GM19240 (cell line): ENCODE results near the gene SPOCK3.
"Not testable (repeated sequence)": the region's sequence is repeated elsewhere in the genome, so short reads cannot be mapped to it uniquely, and the experiment has no call there.

ENCODE experiments used
- DNase-seq: peaks from one replicate; pipeline ENCODE4 v3.0.0; 2011; ENCODE audit warnings: low spot score; ENCODE audit not compliant: insufficient read length

SPOCK3 gene

DNA sequence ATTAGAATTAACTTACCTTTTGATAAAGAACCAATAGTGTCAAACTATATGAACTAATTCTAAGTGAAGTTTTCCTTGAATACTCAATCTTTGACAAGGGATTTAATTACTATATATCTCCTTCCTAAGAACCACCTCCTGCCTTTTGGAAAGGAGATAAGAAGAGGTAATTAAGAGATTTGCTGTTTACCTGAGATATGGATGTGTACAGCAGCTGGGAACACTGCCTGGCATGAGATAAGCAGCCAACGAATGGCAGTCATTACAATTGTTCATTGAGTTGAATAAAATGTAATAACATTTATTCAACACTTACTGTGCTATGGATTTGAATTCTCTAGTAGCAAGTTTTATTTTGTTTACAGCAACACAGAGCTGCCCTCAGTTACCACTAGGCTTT, 407.1 kb downstream of the SPOCK3 start:
- DNase-seq = no peak

DNA sequence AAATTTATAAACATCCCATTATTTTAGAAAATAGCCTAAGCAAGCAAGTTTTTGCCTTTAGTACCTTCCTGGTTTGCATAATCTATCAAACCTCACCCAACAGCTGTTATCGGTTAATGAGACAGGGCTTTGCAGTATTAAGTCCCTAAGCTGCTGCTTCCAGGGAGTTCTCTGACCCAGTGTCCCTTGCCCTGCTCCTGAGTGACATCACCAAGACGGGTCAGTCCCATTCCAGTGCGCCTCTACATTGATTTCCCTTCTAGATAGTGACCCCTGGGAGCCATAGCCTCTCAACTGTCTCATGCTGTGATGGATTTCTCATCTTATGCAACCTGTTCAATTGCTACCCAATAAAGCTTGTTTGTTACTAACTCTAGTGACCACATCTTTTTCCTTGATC, 410.4 kb downstream of the SPOCK3 start:
- no peak for DNase-seq

DNA sequence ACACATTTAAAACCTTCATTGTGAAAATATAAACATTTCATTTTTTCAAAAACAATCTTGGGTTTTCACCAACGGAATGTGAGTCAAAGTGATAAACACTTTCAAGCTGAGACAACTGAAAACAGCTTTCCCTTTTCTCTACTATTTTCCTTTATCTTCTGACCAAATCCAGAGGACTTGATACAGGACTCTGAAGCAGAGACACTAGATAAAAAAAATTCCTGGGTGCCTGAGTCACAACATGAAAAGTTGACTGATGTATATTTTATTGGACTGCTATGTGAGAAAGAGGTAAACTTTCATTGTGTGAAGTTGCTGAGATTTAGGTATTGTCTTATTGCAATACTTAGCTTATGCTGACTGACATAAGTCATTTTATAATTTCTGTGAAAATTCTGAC, 411.2 kb downstream of the SPOCK3 start:
- no peak for DNase-seq

DNA sequence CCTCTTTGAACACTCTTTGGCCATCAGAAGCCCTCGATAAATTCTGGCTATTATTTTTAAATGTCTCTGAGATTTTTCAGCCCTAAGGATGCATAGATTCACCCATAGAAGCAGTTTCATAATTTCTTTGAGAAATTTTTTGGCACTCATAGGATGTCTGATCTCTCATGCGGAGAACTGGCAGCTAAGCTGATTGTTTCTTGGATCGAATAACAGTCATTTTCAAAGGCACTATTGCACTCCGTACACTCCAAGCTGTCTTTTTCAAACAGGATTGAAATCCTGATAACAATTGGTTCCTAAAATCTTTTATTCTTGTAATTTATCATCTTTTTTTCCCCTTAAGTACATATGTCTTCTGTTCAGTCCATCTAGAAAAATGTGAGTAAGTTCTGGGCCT, 411.9 kb downstream of the SPOCK3 start:
- DNase-seq = no peak

DNA sequence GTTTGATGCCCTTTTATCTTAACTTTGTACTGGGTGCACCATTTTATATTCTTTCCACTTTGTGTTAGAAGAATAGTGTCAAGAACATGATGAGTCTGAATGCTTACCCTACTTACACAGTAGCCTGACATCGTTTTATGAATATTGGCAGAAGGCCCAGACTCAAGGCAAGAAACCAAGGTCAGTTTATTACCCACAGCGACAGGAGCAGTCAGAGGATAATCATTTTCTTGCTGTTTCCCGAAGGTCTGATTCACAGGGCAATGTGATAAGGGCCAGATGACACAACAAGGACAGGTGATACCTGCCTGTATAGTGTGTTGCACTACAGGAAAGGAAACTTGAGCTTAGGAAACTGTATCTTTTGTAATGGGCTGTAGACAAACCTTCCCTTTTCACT, 417.4 kb downstream of the SPOCK3 start:
- DNase-seq = no peak

DNA sequence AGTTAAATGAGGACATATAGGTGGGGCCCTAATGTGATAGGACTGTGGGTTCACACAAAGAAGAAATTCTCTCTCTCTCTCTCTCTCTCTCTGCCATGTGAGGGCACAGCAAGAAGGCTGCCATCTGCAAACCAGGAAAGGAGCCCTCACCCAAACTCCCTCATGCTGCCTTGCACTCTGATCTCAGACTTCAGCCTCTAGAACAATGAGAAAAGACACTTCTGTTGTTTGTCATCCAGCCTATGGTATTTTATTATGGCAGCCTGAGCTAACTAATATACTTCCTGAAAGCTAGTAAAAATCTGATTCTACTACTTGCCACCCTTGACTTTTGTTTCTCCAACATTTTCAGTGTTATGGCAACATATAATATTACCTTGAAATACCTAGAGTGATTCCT, 425.9 kb downstream of the SPOCK3 start:
- no peak for DNase-seq

DNA sequence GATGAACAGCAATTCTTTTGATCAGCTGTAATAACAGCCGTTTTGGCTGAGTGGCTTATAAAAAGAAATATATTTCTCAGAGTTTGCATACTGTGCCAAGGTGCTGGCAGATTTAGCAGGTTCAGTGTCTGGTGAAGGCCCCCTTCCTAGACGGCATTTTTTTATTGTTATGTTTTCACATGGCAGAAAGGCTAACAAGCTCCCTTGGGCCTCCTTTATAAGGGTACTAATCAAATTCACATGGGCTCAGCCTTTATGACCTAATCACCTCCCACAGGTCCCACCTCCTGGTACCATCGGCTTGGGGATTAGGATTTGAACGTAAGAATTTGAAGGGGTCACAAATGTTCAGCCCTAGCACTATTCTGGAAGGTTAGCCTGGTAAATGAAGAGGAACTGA, 431.9 kb downstream of the SPOCK3 start:
- DNase-seq = no peak

DNA sequence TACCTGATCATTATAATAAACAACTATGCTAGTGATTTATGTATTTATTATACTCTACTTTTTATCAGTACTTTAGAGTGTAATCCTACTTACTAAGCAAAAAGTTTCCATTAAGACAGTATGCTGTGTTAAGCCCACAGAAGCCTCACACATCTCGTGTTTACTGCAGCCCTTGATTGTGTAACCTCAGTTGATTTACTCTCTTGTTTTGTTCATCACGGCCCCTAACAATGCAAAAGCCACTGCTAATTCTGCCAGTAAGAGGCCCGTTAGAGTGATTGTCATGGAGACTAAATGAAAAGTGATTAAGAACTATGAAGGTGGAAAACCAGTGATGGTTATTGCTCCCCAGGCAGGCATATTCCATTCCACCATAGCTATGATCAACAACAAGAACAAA, 436.2 kb downstream of the SPOCK3 start:
- DNase-seq = no peak

DNA sequence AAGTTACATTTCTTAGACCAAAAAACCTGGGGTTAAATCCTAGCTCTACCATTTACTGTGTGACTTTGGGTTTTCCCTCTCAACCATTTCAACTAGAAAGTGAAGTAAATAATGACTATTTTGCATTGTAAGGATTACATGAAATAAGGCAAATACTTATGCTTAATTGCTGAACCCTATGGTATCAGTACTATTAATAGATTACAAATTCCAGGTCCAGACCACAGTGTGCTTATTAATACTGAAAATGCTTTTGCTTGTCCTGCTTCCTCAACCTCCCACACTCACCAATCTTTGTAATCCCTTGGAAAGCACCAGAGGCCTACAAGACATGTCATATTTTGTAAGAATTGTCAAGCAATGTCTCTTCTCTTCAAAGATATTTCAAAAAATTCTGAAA, 456.5 kb downstream of the SPOCK3 start:
- no peak for DNase-seq

DNA sequence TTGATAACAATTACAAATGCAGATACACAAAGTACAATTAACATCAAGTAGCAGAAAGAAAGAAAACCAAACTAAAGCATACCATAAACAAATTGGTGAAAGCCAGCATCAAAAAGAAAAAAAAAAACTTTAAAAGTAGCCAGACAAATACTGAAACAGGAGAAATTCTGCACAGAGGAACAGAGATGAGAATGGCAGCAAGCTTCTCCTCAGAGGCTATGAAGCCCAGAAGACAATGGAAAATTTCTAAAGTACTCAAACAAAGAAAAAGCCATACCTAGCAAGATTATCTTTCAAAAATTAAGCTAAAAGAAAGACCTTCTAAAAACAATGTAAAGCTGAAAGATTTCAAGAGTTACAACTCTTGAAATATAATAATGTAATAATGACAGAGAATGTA, 471.3 kb downstream of the SPOCK3 start:
- no peak for DNase-seq

DNA sequence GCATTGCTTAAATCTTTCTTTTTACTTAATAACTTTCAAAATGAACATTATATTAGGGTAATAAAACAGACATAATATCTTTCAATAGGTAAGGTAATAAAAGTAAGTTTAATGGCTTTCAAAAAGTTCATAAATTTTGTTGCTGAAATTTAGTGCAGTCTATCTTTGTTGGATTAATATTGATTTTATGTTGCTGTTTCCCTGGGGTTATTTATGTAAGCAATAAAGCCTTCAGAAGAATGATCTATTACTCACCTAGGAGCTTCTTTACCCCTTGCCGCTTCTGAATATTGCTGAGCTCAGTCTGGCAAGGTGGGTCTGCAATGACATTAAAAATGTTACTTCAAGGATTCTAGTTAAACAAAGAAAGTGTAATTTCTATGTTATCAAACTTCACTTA, 492.6 kb downstream of the SPOCK3 start:
- DNase-seq = no peak

DNA sequence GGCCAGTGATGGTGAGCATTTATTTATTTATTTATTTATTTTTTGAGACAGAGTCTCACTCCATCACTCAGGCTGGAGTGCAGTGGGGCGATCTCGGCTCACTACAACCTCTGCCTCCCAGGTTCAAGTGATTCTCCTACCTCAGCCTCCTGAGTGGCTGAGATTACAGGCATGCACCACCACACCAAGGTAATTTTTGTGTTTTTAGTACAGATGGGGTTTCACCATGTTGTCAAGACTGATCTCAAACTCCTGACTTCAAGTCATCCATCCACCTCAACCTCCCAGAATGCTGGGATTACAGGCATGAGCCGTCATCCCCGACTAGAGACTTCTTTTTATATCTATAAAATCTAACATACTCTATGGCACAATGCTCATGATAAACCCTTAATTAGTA, 495.1 kb downstream of the SPOCK3 start:
- DNase-seq = not testable (repeated sequence)

DNA sequence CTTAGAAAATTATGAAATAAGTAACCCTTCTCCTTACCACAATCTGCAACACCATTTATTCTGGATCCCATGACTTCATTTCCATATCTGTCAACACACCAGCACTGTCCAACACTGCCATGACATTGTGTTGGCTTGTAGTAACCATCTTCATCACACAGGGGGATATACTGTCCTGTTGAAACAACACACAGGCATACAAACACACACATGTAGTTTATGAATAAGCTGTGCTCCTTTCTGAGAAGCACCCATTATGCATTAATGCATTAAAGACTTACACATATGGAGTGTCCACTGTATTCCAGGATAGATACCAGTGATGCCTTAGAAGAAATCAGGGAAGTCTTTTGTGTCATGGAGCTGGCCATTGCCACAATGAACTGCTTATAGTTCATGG, 496.9 kb downstream of the SPOCK3 start:
- DNase-seq = no peak

DNA sequence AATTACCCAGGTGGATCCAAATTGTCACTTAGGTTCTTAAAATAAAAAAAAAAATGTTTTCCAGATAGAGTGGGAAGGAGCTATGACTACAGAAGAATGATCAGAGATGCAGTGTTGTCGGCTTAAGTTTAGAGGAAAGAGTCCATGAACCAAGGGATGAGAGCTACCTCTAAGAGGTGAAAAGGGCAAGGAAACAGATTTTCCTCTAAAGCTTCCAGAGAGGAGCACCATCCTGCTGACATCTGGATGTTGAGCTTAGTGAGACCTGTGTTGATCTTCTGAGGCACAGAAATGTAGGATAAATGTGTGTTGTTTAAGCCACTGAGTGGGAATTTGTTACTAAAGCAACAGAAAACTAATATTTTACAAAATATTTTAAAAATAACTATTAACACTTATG, 498.7 kb downstream of the SPOCK3 start:
- DNase-seq = no peak

DNA sequence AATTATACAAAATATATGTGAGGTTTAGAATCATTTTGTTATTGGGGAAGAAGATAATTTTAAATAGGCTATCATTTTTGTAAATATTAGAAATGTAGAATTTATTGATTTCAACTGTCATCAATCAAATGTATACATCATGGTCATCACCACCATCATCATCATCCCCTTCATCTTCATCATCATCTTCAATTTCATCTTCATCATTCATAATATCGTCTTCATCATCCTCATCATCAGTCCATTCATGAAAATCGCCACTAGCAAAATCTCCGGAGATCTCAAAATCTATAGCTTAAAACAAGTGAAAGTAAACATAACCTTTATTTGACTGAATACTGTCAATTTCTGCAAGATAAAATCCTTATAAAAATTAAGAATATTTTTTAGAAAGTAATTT, 499.5 kb downstream of the SPOCK3 start:
- DNase-seq = no peak

DNA sequence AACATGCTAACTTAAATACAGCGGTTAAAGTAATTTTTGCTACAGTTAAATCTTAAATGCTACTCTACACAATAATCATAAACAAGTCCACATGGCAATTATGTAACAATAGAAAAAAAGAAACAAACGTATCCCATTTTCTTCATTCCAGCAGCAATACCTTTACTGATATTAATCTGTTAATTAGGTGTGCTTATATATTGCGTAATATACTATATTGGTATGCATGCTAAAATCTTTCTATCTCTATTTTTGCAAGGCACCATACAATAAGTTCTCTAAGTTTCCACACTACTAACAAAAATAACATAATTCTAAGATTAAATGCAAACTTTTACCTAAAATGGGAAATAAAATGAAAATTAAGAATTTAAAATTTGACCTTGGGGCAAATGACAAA, 500.6 kb downstream of the SPOCK3 start:
- no peak for DNase-seq

DNA sequence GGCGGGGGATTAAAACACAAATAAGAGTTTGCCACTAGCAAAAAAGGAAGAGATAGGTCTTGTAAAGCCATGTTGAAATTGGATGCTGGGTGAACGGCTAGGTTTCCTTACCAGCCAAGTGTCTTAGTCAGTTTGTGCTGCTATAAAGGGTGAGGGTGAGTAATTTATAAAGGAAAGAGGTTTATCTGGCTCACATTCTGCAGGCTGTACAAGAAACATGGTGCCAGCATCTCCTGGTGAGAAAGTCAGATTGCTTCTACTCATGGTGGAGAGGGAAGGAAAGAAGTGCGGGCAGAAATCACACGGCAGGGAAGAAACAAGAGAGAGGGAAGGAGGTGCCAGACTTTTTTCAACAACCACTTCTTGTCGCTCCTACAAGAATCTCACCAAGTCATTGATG, 507.5 kb downstream of the SPOCK3 start:
- no peak for DNase-seq

DNA sequence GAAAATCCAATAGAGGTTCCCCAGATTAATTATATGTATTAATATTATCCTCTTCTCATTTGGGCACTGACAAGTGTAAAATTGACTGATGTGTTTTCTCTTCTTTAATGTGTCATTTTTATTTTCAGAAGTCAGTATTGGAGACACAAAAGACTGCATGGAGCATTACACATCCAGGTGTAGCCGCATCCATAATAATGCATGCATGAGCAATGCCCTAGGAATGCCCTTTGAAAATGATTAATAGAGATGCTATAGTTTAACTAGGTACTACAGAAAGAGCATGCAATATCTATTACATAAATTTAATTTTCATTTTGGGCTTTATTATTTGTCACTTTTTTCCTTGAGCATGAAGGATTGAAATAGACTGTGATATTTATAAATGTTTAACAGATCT, 509.9 kb downstream of the SPOCK3 start:
- DNase-seq = no peak

DNA sequence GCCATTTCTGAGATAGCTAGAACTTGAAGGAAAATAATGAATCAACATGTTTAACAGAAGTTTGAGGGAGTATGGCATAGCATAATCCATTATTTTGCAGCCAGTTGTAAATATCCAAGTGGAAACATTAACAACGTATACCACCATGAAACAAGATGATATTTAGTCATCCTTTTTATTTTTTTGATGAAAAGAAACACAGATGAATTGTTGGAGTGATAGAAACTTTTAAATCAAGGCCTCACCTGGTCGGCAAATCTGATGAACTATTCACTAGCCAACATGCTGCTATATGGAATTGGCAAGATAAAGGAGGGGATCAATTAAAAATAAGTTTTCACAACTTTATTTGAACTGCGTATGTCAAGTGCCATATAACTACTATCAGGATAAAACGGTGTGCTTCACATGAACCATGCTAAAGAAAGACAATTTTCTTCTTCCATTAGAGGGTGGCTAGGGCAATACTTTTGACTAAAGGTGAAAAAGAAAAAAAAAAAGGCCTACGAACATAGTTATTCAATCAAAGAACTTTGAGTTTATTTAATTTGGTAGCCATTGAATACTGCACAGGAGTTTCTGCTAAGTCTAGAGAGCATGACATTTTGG, 510.7 kb downstream of the SPOCK3 start:
- no peak for DNase-seq

DNA sequence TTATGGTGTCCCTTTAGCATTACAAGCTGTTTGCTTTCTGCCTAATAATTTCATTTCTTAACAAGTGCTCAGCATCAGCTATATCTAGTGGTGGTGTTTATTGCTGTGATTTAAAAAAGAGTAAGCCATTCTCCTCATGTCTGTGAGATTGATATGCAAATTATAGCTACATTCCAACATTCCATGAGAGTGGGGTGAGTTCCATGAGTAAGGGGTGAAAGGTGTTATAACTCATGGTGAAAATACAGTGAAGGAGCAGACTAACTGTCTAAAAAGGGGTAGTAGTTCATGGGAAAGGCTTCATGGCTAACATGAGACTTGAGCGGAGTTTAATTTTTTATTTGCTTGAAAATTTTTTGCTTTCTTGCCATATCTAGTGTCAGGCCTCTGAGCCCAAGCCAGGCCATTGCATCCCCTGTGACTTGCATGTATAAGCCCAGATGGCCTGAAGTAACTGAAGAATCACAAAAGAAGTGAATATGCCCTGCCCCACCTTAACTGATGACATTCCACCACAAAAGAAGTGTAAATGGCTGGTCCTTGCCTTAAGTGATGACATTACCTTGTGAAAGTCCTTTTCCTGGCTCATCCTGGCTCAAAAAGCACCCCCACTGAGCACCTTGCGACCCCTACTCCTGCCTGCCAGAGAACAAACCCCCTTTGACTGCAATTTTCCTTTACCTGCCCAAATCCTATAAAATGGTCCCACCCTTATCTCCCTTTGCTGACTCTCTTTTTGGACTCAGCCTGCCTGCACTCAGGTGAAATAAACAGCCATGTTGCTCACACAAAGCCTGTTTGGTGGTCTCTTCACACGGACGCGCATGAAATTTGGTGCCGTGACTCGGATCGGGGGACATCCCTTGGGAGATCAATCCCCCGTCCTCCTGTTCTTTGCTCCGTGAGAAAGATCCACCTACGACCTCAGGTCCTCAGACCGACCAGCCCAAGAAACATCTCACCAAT, 518.3 kb downstream of the SPOCK3 start:
- DNase-seq = not testable (repeated sequence)

DNA sequence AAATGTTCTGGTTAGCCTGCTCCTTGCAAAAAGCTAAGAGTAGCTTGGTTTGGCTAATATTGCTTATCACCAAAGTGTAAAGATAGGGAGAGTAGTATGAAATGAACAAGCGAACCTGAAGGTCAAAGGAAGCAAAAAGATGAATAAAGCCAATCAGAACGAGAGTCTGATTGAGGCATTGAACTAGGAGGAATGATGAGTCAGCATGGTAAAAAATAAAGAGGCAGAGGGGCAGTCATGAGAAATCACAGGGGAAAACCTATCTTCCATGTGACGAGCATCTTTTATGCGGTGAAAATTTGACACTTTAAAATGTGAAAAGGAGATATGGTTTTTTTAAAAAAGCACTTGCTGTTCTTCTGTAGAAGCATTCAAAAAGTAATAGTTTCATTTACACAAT, 533.7 kb downstream of the SPOCK3 start:
- no peak for DNase-seq

DNA sequence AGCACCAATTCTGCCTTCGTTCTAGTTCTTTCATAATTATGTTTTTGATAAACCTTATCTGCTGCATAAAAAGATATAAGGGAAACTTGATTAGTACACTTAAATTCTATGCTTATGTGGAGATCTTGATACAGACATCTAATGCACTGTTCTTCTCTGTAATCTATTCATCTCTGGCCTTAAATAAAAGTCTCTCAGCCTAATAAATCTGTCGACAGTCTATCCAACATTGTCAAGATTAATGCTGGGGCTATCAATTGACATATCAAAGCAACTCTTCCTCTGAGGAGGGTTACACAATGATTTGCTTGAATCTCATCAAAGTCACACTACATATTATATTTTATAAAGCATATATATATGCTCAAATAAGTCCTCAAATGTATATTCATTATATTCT, 545.5 kb downstream of the SPOCK3 start:
- DNase-seq = no peak

DNA sequence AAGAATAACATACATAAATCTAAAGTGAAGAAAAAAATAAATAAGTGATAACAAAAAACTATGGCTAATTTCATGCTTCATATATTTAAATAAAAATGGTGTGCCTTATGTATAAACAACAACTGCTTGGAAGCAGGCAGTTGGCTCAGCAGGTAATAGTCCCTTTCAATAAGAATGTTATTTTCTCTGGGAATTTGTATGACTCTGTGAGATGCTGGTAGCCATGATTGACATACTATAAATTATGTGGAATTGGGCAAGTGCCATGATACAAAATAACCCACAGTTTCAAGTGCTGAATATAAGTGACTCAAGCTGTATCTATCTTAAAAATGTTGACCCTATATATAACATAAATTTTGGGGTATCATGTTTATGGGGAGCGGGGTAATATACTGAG, 546.5 kb downstream of the SPOCK3 start:
- no peak for DNase-seq
